GM18909 (cell line): ENCODE results near the gene COL2A1.

Source experiments
- ATAC-seq: cut with Tn5 transposase; IDR thresholded peaks from one replicate; pipeline ENCODE4 v1.9.1; 2021; ENCODE audit warnings: mild to moderate bottlenecking; ENCODE audit not compliant: unreplicated experiment, poor library complexity

COL2A1 gene

GRCh38 chr12:48016373-48017020 lies 12.2 kb upstream of the COL2A1 start:
- no peak for ATAC-seq

DNA sequence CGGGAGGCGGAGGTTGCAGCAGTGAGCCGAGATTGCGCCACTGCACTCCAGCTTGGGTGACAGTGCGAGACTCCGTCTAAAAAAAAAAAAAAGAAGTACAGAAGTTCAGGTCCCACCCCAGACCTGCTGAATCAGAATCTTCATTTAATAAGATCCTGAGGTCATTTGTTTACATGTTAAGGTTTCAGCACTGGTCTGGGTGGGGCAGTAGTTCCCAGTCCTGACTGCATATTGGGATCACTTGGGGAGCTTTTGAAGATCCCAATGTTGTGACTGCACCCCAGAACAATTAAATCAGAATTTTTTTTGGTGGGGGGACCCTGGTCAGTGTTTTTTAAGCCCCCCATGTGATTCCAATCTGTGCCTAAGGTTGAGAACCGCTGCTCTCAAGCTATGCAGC lies 11.7 kb upstream of the COL2A1 start:
- no peak for ATAC-seq

DNA sequence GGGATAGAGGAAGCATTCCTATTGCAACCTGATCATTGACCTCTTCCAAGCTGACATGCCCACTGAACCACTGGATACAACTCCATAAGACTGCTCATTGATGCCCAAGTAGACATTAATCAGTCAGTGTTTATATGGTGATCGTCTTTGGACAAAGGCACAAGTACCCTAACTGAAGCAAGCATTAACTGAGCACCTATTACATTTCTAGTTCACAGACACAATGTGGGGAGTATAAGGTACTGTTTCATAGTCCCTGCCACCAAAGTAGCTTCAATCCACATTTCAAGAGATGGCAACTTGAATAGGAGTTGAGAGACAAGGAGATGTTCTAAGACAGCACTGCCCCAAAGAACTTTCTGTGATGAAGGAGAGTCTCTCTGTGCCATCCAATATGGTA lies 10.9 kb upstream of the COL2A1 start:
- no peak for ATAC-seq

DNA sequence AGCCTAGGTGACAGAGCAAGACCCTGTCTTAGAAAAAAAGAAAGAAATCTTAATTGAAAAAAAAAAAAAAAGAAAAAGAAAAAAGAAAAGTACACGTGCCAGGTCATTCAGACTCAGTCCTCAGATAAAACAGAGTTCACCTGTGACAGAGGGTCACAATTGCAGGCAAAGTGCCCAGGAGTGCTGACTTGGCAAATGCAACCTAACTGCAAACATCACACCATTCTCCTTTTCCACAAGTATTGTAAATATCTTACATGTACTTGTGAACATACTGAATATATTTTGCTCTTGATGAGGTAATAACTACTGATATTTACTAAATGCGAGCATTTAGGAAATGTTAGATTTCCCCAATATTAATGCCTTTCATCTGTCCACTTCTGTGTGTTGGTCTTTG lies 9.0 kb upstream of the COL2A1 start:
- no peak for ATAC-seq

GRCh38 chr12:48012070-48012469 lies 7.8 kb upstream of the COL2A1 start:
- no peak for ATAC-seq

DNA sequence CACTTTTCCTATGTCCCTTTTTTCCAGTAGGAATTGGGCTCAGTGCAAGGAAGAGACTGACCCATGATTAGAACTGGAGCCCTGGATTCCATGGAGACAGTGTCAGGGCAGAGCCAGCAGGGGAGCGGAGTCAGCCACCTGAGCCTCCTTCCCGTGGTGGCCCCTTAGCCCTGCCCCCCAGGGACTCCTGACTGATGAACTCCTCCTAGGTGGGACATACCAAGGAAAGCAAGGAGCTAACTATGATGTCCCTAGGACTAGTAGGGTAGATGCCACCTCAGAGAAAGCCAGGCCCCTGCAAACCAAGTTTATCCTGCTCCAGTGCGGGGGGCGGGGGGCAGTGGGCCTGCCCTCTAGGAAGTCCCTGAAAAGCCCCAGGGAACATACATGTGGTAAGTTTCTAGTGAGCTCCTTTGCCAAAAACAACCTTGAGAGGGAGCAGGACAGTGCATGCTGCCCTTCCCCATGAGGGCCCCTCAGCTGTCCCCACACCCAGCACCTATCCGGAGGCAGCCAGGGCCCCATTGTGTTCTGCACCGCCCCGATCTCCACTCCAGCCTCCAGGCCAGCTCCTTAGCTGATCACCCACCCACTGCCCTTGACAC lies 6.2 kb upstream of the COL2A1 start:
- no peak for ATAC-seq

GRCh38 chr12:48009471-48009870 lies 5.2 kb upstream of the COL2A1 start:
- no peak for ATAC-seq

DNA sequence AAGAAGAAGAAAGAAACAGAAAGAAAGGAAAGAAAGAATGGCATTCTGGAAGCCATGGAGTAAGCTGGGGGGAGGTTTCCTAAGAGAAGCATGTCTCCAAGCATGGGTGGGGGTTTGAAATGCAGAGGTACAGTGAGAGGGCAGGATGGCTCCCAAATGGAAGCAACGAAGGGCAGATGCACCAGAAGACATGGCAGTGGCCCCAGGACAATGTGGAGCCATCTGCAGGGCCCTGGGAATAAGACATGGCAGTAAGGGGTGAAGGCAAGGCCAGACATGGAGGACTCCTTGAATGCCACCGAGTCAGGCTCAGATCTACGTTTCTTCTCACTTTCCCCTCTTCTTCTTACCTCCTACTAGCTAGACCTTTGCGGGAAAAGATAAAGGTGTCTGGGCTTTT lies 4.7 kb upstream of the COL2A1 start:
- ATAC-seq = no peak

DNA sequence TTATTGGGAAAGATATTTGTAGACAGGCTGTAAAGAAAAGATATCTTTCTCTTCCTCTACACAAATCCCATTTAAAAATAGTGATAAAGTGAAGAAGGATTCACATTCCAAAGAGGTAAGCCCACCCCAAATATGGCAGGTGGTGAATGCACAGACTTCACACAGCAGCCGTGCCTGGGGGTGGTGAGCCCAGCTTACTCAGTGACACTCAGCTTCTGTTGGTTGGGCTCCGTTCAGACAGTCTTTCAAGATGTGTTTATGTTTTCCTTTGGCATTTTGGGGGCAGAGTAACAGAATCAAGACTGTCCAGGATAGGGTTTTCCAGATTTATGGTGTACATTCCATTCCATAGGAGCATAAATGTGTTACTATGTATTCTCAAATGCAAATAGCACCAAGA lies 4.1 kb upstream of the COL2A1 start:
- no peak for ATAC-seq

DNA sequence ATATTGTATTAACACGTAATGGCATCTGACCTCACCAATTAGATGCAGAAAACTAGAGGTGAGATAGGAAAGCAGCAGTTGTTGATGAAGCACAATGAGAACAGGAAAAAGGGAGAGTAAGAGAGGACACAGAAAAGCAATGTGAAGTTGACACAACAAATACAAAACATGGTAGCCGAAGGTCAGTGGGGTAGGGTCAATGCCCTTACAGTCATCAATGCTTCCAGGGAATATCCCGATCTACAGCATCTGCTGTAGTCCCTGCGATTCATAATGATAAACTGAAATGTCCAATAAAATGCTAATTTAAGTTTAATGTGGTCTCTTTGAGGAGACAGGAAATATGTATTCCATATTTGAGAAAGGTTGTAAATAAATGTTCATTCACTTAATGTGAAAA lies 2.9 kb upstream of the COL2A1 start:
- no peak for ATAC-seq

- no peak for ATAC-seq
These were observed 1.4 kb upstream of the COL2A1 start for GRCh38 chr12:48005750-48006021.

DNA sequence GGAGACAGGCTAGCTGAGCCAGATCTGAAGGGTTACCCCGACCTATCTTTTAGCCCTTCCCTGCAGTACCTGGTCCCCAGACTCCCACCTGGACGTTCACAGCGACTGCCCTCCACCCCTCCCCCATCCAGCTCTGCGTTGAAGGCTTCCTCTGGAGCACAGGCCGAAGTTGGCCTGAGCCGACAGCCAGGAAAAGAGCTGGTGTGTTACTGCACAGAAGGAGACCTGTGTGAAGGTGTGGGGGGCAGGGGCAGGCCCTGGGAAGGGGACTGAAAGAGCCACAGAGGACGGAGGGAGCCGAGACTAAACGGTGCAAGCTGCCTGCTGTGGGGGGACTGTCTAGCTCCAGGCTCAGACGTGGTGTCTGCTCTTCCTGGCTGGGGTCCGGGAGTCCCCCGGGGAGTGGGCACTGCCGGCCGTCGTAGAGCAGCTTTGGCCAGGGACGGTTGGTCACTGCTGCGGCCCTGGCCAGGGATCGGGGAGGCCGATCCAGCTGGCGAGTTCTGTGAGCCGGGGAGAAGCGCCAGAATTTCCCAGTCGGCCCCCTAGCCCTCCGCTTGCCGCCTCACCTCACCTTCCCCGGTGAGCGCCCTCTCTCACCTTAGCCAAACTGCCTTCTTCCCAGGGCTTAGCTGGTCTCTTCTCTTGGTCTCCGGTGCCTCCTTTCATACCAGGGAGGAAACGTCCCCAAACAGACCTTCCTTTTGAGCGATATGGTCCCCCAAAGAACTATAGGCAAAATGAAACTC lies 899 bp upstream of the COL2A1 start:
- ATAC-seq = no peak

DNA sequence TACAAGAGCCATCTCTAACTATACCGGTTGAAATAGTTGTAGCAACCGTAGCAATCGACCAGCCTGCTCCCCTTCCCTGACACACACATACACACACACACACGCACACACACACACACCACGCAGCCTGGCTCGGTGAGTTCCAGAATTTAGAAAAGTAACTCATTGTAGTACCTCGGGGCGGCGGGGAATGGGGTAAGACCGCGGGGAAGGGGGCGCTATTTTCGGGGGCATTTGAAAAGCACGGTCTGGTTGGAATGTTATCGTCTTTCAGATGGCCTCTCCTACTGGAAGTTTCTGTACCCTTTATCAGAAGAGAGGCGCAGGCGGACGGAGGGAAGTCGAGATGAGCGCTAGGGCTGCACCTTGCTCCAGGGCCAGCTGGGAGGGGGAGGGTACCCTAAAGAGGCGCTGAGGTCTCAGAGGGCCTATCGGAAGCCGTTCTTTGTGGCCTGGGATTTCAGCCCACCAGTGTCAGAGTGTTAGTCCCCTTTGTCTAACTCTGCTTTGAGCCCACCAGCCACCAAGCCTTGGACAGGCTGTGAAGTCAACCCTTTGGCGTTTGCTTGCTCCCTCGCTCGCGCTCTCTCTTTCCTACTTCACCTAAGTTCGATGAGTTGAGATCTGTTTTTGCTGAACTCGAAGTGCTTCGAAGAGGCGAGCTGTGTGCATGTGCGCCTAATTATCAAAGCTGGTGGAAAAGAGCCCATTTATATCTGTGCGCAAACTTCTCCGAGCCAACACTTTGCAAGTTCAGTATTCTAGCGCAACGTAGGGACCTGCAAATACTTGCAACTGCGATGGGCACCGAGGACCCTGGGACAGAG lies 837 bp downstream of the COL2A1 start:
- ATAC-seq = no peak

DNA sequence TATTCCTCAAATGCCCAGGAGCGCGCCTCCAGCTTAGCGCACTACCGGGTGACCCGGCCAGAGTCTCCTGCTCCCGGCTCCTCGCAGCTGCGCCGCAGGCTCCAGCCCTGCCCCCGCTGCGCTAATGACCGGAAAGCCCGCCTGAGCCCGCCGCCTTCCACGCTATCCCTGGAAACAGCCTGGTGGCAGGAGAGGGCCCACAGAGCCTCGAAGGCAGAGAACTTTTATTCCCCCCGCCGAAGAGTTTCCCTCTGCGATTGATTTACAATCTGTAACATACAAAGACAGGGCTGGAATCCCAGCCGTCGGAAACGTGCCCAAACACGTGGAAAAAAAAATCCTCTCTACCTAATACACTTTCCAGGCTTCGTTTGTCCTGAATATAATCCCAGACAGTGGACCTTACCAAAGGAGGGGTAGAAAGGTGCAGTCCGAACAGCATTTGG lies 1.5 kb downstream of the COL2A1 start:
- ATAC-seq = no peak

DNA sequence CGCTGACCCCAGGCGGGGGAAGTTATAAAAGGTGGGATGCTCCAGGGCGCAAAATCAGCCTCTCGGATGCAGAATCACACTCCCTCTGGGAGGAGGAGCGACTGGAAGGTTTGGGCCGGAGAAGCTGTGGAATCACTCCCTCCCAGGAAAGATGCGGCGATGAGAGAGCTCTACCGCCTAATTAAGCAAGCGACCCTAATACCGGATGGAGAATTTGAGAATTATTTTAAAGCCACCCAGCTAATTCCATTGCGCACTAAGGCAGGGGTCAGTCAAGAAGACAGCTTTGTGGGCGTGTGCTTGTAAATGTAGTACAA lies 1.9 kb downstream of the COL2A1 start:
- ATAC-seq = no peak

GRCh38 chr12:48001505-48002413 lies 2.5 kb downstream of the COL2A1 start:
- ATAC-seq = no peak

GRCh38 chr12:48000878-48001504 lies 3.3 kb downstream of the COL2A1 start:
- ATAC-seq = no peak

- no peak for ATAC-seq
These were observed 4.5 kb downstream of the COL2A1 start for GRCh38 chr12:47999816-48000215.

GRCh38 chr12:47997321-47997720 lies 7.0 kb downstream of the COL2A1 start:
- no peak for ATAC-seq

- no peak for ATAC-seq
These were observed 8.3 kb downstream of the COL2A1 start for GRCh38 chr12:47995981-47996401.
